ENCODE data around the gene PAX2.

GRCh38 chr10:100744987-100745881, at the start of gene PAX2:
- TF ChIP-seq, protein P1, sequence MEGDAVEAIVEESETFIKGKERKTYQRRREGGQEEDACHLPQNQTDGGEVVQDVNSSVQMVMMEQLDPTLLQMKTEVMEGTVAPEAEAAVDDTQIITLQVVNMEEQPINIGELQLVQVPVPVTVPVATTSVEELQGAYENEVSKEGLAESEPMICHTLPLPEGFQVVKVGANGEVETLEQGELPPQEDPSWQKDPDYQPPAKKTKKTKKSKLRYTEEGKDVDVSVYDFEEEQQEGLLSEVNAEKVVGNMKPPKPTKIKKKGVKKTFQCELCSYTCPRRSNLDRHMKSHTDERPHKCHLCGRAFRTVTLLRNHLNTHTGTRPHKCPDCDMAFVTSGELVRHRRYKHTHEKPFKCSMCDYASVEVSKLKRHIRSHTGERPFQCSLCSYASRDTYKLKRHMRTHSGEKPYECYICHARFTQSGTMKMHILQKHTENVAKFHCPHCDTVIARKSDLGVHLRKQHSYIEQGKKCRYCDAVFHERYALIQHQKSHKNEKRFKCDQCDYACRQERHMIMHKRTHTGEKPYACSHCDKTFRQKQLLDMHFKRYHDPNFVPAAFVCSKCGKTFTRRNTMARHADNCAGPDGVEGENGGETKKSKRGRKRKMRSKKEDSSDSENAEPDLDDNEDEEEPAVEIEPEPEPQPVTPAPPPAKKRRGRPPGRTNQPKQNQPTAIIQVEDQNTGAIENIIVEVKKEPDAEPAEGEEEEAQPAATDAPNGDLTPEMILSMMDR (IDR thresholded peaks at IDR 0.05; ENCODE audit: poor library complexity), result no peak
- no peak for TF ChIP-seq EZH2 (IDR thresholded peaks at IDR 0.05; ENCODE audit: borderline replicate concordance)

Measured in hepatocyte (in vitro differentiated cells).